GM23338 (cell line): Measurements from ENCODE around the gene MALRD1. TPM values are rescaled to one million over a fixed set of nuclear protein-coding genes. Genes with fewer than 3 reads are reported as not detected.

Experiments used
- ATAC-seq: fragments of 200-7000 bp; cut with Tn5 transposase; 3 replicates; pipeline ENCODE4 v1.9.1; 2020
- DNase-seq: peaks from one replicate; pipeline ENCODE4 v3.0.0-alpha.2; 2015; ENCODE audit warnings: low spot score
- H2AFZ ChIP-seq: fragments of 200-600 bp; sonication (generic); 2 replicates; pipeline ENCODE4 v1.8.0; 2016; ENCODE audit warnings: antibody characterized with exemption, mild to moderate bottlenecking, moderate library complexity
- H3F3A ChIP-seq: fragments of 200-600 bp; sonication (generic); replicated peaks from 2 replicates; pipeline ENCODE4 v1.8.0; 2017; ENCODE audit warnings: antibody characterized with exemption, mixed run types, low read depth
- H3K27ac ChIP-seq: fragments of 200-600 bp; sonication (generic); 2 replicates; pipeline ENCODE4 v1.6.1; 2016; ENCODE audit warnings: low read depth
- H3K27me3 ChIP-seq: fragments of 200-600 bp; sonication (generic); 2 replicates; pipeline ENCODE4 v1.8.0; 2016; ENCODE audit warnings: mild to moderate bottlenecking, mixed run types, moderate library complexity; ENCODE audit not compliant: insufficient read depth
- H3K36me3 ChIP-seq: fragments of 200-600 bp; sonication (generic); 2 replicates; pipeline ENCODE4 v1.8.0; 2016; ENCODE audit warnings: mild to moderate bottlenecking; ENCODE audit not compliant: insufficient read depth
- H3K4me1 ChIP-seq: fragments of 200-600 bp; sonication (generic); 2 replicates; pipeline ENCODE4 v1.8.0; 2016; ENCODE audit warnings: mild to moderate bottlenecking, moderate library complexity; ENCODE audit not compliant: insufficient read depth
- H3K4me2 ChIP-seq: fragments of 200-600 bp; sonication (generic); 2 replicates; pipeline ENCODE4 v1.7.1; 2017; ENCODE audit warnings: mixed run types
- H3K4me3 ChIP-seq: fragments of 200-600 bp; sonication (generic); 2 replicates; pipeline ENCODE4 v1.6.1; 2016; ENCODE audit warnings: mixed run types
- H3K79me2 ChIP-seq: fragments of 200-600 bp; sonication (generic); replicated peaks from 2 replicates; pipeline ENCODE4 v1.8.0; 2017; ENCODE audit warnings: mild to moderate bottlenecking; ENCODE audit not compliant: insufficient read depth
- H3K9me2 ChIP-seq: fragments of 200-600 bp; sonication (generic); 2 replicates; pipeline ENCODE4 v1.8.0; 2017; ENCODE audit not compliant: insufficient read depth
- H4K20me1 ChIP-seq: fragments of 200-600 bp; sonication (generic); replicated peaks from 2 replicates; pipeline ENCODE4 v1.8.0; 2017; ENCODE audit warnings: mild to moderate bottlenecking; ENCODE audit not compliant: insufficient read depth
- H3K27ac Mint-ChIP-seq: 2 replicates; pipeline ENCODE4 v1.8.0; 2020; ENCODE audit warnings: inconsistent platforms, mild to moderate bottlenecking, moderate library complexity, mixed read lengths
- H3K27me3 Mint-ChIP-seq: 3 replicates; pipeline ENCODE4 v1.8.0; 2022; ENCODE audit warnings: low read depth, mild to moderate bottlenecking, moderate library complexity, mixed read lengths, inconsistent platforms; ENCODE audit not compliant: insufficient read depth, poor library complexity
- H3K36me3 Mint-ChIP-seq: 3 replicates; pipeline ENCODE4 v1.8.0; 2021; ENCODE audit warnings: low read depth, mild to moderate bottlenecking, inconsistent platforms, moderate library complexity, mixed read lengths
- H3K4me1 Mint-ChIP-seq: 3 replicates; pipeline ENCODE4 v1.8.0; 2020; ENCODE audit warnings: mild to moderate bottlenecking, inconsistent platforms, mixed read lengths
- H3K4me3 Mint-ChIP-seq: 3 replicates; pipeline ENCODE4 v1.8.0; 2021; ENCODE audit warnings: moderate library complexity, mild to moderate bottlenecking, inconsistent platforms, mixed read lengths
- H3K9me3 Mint-ChIP-seq: 3 replicates; pipeline ENCODE4 v1.8.0; 2020; ENCODE audit warnings: moderate library complexity, mild to moderate bottlenecking, inconsistent platforms, mixed read lengths
- CREB1 ChIP-seq: fragments of 250-450 bp; sonication (Bioruptor Pico); IDR thresholded peaks from 2 replicates; pipeline ENCODE4 v1.5.0; 2020; ENCODE audit warnings: low read depth, mild to moderate bottlenecking, moderate library complexity
- CTCF ChIP-seq, 2 experiments: fragments of 200-600 bp in 1 of 2; sonication (generic) in 1 of 2; conservative IDR thresholded peaks; 2 replicates each; pipeline versions ENCODE4 v1.5.1 to v1.6.1; 2016 to 2017; ENCODE audit warnings: antibody characterized with exemption in 2 of 2, low read depth in 2 of 2, mild to moderate bottlenecking in 2 of 2, moderate library complexity in 1 of 2
- EZH2phosphoT487 ChIP-seq: fragments of 200-600 bp; sonication (generic); IDR thresholded peaks from one replicate; pipeline ENCODE4 v1.8.1; 2018; ENCODE audit warnings: antibody characterized with exemption; ENCODE audit not compliant: unreplicated experiment
- JUNB ChIP-seq: IDR thresholded peaks from one replicate; pipeline ENCODE4 v1.6.1; 2016; ENCODE audit warnings: antibody characterized with exemption; ENCODE audit not compliant: unreplicated experiment
- NANOG ChIP-seq: IDR thresholded peaks from 2 replicates; pipeline ENCODE4 v1.6.1; 2016; ENCODE audit warnings: antibody characterized with exemption, borderline replicate concordance
- POLR2AphosphoS5 ChIP-seq: IDR thresholded peaks from 2 replicates; pipeline ENCODE4 v1.6.1; 2016; ENCODE audit warnings: antibody characterized with exemption, low read depth
- STAT1 ChIP-seq: IDR thresholded peaks from one replicate; pipeline ENCODE4 v1.6.1; 2016; ENCODE audit warnings: antibody characterized with exemption; ENCODE audit not compliant: unreplicated experiment
- ZNF114 ChIP-seq: fragments of 250-450 bp; sonication (Bioruptor Pico); IDR thresholded peaks from 2 replicates; pipeline ENCODE4 v1.5.0; 2020; ENCODE audit warnings: mild to moderate bottlenecking, moderate library complexity
- ZNF331 ChIP-seq: fragments of 250-450 bp; sonication (Bioruptor Pico); IDR thresholded peaks from 2 replicates; pipeline ENCODE4 v1.5.0; 2020; ENCODE audit warnings: low read depth, mild to moderate bottlenecking, moderate library complexity
- ZNF462 ChIP-seq: fragments of 250-450 bp; sonication (Bioruptor Pico); IDR thresholded peaks from 2 replicates; pipeline ENCODE4 v1.5.0; 2020; ENCODE audit warnings: mild to moderate bottlenecking, moderate library complexity
- polyA plus RNA-seq: library from polyadenylated mRNA; unstranded; fragments of >200 nt; fragmentation: Nextera tagmentation; extraction: Ambion mirVana; gene quantifications from 2 replicates; pipeline ENCODE4 v1.2.1, GENCODE V29; 2016
- total RNA-seq: library from RNA; depleted of rRNA; stranded (reverse); fragments of >200 nt; shearing (Covaris generic); gene quantifications from 2 replicates; pipeline ENCODE4 v1.2.3, GENCODE V29; 2014
- TF ChIP-seq, protein P1 (sequence below): IDR thresholded peaks from 2 replicates; pipeline ENCODE4 v1.6.1; 2016; ENCODE audit warnings: antibody characterized with exemption

Gene MALRD1
- total and polyA plus RNA-seq, 2 experiments from 2014 or later: 0.42 to 1.9 TPM

DNA sequence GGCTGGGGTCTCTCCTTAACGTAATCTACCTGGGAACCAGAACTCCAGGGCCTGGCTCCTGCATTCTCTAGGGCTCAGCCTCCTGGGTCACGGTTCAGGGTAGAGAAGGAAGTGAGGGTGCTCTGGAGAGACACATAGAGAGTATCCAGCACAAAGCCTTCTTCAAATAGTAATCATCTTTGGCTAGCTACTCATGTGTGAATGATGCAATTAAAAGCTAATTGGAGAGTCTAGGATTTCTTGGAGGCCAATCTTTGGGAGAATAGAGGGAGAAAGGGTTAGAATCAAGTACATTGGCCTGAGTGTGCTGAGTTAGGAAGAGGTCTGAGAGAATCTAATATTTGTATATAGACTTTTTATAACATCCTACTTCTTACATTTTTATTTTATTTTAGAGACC is 24.0 kb upstream of the MALRD1 start:
- Histone ChIP-seq H4K20me1 (no peaks in the 10 kb centered on the region), H3K4me3 (no peak overlapping the region), H3K36me3 (no peaks in the 10 kb centered on the region), H3K27me3 (no peaks in the 10 kb centered on the region), H3K4me1 (no peaks in the 10 kb centered on the region; the same call in 1 of the 2 replicates), H3K4me2 (no peak overlapping the region), H2AFZ (peak overlapping the region; percentile 69; the same call in 1 of the 2 replicates), H3K9me2 (no peaks in the 10 kb centered on the region), H3K79me2 (no peaks in the 10 kb centered on the region), H3K27ac (no peak overlapping the region), H3F3A (no peaks in the 10 kb centered on the region)
- DNase-seq: no peak
- Mint-ChIP-seq H3K36me3 (no peaks in the 10 kb centered on the region), H3K27ac (no peak overlapping the region), H3K4me1 (peaks cover 8% of the 10 kb centered on the region; the same call in 2 of the 3 replicates), H3K4me3 (no peak overlapping the region), H3K27me3 (no peaks in the 10 kb centered on the region), H3K9me3 (no peaks in the 10 kb centered on the region)
- ATAC-seq: peak; percentile 29; the same call in 1 of the 3 replicates
- TF ChIP-seq ZNF331 (CRISPR knock-in tag): no peak

- peaks cover 2% of the 10 kb centered on the region; the same call in 1 of the 3 replicates for H3K4me1 Mint-ChIP-seq
- no peaks in the 10 kb centered on the region for H3K9me3 Mint-ChIP-seq
- ATAC-seq: no peak
- TF ChIP-seq NANOG: no peak
- no peak for TF ChIP-seq ZNF331 (CRISPR knock-in tag)
- no peak for TF ChIP-seq POLR2AphosphoS5
- TF ChIP-seq CTCF (conservative IDR thresholded peaks at IDR 0.05; ENCODE audit: low read depth in 2 of 2): no peak
- TF ChIP-seq, protein P1, sequence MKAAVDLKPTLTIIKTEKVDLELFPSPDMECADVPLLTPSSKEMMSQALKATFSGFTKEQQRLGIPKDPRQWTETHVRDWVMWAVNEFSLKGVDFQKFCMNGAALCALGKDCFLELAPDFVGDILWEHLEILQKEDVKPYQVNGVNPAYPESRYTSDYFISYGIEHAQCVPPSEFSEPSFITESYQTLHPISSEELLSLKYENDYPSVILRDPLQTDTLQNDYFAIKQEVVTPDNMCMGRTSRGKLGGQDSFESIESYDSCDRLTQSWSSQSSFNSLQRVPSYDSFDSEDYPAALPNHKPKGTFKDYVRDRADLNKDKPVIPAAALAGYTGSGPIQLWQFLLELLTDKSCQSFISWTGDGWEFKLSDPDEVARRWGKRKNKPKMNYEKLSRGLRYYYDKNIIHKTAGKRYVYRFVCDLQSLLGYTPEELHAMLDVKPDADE: no peak
- no peak for TF ChIP-seq JUNB
- no peak for TF ChIP-seq CREB1 (CRISPR knock-in tag)
- no peak for TF ChIP-seq ZNF114 (CRISPR knock-in tag)
- no peak for TF ChIP-seq EZH2phosphoT487
- TF ChIP-seq ZNF462 (CRISPR knock-in tag): no peak
- TF ChIP-seq STAT1: no peak
These were observed 16.8 kb upstream of the MALRD1 start for GRCh38 chr10:19031763-19032162.

More at GRCh38 chr10:19031763-19032162, 16.8 kb upstream of the MALRD1 start:
- Histone ChIP-seq H3F3A (no peaks in the 10 kb centered on the region), H3K36me3 (no peaks in the 10 kb centered on the region), H2AFZ (no peak overlapping the region), H3K9me2 (peaks cover 3% of the 10 kb centered on the region; the same call in 1 of the 2 replicates), H3K4me1 (no peaks in the 10 kb centered on the region), H3K79me2 (no peaks in the 10 kb centered on the region), H3K27me3 (no peaks in the 10 kb centered on the region), H3K4me3 (no peak overlapping the region), H3K27ac (no peak overlapping the region), H3K4me2 (no peak overlapping the region), H4K20me1 (no peaks in the 10 kb centered on the region)
- Mint-ChIP-seq H3K36me3 (no peaks in the 10 kb centered on the region), H3K27me3 (no peaks in the 10 kb centered on the region), H3K27ac (no peak overlapping the region), H3K4me3 (no peak overlapping the region)
- DNase-seq: no peak
